GM19395 (cell line): ENCODE measurements around the gene PIK3C2G.
"Not testable (repeated sequence)": the region's sequence is repeated elsewhere in the genome, so short reads cannot be mapped to it uniquely, and the experiment has no call there.

Source experiments
- ATAC-seq: cut with Tn5 transposase; IDR thresholded peaks from one replicate; pipeline ENCODE4 v1.9.1; 2021; ENCODE audit warnings: mild to moderate bottlenecking, moderate library complexity; ENCODE audit not compliant: unreplicated experiment

PIK3C2G gene

GRCh38 chr12:18261273-18261672 lies at the start of gene PIK3C2G:
Gene PIK3C2G, plus strand, starts transcription at chr12:18261518. Its CDS starts 20,564 bp downstream, at chr12:18282082.
- no peak for ATAC-seq

- ATAC-seq, result no peak
These were observed 43.4 kb upstream of the PIK3C2G start for GRCh38 chr12:18217966-18218365.

DNA sequence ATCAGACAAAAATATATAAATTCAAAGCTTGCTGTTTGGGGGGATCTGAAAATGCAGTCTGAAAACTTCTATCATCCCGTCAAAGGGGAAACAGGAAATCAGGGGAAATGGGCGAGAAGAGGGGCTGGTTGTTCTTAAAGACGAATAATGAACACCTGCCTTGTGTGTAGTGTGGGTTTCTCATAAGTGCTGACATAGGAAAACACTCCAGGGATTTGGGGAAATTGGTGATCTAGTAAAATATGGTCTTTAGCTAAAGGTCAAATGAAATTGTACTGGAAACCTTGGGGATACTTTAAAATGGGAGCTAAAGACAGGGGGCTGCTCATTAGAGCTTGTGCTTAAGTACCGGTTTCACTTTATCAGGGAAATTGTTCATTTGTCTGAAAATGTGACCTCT lies 39.6 kb upstream of the PIK3C2G start:
- no peak for ATAC-seq

GRCh38 chr12:18222699-18223098 lies 38.6 kb upstream of the PIK3C2G start:
- ATAC-seq, result no peak

DNA sequence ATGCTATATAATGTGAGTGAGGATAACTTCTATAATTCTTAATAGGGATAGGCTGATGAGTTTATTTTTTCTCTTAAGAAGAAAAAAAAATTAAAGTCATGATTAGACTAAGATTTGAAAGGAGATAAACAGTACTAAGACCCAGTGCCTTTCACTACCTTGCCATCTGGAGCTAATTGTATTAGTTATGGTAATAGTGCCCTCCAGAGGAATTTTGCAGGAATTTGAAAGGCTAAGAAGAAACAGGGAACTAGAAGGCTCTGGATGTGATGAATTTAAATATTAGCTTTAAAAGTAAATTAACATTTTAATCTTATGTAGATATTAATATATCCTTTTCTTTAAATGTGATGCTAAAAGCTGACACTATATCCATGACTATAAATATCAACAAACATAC lies 36.6 kb upstream of the PIK3C2G start:
- no peak for ATAC-seq

- no peak for ATAC-seq
These were observed 21.8 kb upstream of the PIK3C2G start for GRCh38 chr12:18239526-18239925.

GRCh38 chr12:18242380-18243089 lies 18.8 kb upstream of the PIK3C2G start:
- no peak for ATAC-seq

DNA sequence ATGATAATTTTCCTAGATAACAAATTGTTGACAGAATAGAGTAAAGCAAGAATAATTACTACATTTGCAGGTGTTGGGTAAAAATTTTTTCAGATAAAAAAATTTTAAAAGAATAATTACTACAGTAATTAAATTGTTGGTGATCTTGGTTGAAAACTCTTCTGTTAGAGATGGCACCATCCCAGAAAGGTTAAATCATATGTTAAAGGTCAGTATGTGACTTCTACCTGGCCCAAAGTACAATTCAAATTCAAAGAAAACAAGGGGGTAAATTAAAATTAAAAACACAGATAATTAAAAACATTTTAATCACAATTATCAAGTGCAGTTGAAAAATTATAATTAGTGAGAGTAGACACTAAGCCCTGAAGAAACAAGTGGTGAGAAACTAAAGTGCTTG lies 18.1 kb upstream of the PIK3C2G start:
- ATAC-seq, result no peak

DNA sequence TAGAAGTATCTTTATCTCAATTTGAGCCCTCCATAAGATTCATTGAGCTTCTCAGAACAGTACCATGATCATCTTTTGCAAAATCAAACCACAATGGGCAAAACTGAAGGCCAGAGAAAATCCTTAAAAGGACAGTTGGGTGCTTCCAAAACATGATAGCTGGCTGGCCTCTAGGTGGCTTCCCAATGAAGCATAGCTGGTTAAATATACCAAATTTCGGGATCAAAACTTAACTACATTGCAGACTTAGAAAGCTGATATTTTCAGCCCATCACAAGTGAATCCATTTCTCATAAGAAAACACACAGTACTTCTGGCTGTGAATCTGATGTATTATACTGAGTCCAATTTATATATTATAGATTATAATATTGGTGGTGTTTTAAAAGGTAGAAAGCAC lies 15.3 kb upstream of the PIK3C2G start:
- ATAC-seq, result no peak

DNA sequence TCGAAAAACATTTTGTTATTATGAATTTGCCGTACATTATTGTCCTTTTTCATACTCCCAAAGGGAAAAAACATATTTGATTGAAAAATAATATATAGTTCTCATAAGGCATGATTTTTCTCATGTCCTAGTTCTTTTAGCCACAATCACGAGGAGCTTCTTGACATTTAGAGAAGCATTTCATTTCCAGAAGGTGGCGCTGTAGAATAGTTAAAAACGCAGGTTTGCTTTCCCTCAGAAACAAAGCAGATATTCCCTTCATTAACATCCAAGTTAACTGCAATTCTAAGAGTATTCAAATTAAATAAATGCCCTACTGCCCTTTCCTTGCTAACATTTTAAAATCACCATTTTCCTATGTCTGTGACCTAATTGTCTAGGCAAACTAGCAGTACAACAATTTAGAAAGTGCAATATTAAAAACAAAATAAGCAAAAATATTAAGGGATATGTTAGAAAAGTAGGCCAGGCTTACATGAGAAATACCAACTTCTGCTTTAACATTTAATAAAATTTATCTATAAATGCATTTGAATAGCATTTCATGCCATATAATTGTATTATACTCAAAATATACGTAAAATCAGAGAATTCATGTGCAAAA lies 10.9 kb upstream of the PIK3C2G start:
- no peak for ATAC-seq

DNA sequence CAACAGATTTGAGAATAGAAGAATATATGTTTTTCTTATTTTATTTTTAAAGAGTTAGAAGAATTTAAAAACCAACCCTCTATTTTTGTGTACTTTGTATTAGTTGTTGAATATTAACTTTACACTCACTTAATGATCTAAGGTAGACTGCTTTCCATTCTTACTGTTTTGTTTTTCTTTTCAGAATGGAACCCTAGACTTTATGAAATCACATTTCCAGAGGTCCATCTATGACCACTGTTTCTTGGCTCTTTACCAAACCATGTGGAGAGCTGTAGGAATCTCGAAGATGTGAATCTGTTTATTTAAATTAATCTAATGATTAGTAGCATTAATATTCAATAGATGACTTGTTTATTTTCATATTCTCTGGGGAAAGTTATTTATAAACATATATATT lies 7.2 kb upstream of the PIK3C2G start:
- ATAC-seq, result no peak

DNA sequence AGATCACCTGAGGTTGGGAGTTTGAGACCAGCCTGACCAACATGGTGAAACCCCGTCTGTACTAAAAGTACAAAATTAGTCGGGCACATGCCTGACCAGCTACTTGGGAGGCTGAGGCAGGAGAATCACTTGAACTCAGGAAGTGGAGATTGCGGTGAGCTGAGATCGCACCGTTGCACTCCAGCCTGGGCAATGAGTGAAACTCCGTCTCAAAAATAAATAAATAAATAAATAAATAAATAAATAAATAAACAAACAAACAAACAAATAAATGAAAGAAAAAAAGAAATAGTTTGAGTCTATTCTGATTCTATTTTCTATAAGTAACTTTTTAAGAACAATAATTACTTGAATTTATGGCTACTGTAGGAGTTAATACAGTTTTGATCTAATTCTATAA lies 6.3 kb upstream of the PIK3C2G start:
- ATAC-seq, result not testable (repeated sequence)

GRCh38 chr12:18257251-18257650 lies 4.1 kb upstream of the PIK3C2G start:
- ATAC-seq, result no peak

DNA sequence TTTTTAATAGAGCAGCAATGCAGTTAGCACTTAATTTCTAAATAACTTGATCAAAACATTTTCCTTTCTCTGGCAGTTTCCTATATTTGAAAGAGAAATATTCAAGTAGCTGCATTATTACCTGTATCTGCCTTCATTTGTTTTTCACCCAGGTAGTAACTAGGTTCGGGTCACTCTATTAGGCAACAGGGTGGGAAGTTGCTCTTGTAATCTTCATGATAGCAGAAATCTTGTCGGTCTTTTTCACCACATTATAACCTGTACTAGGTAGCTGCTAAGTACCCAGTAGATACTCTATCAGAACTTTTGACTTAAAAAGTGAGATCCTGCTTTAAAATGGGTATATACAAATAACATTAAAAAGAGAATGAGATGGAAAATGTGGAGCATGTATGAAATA lies 2.4 kb upstream of the PIK3C2G start:
- ATAC-seq, result no peak

DNA sequence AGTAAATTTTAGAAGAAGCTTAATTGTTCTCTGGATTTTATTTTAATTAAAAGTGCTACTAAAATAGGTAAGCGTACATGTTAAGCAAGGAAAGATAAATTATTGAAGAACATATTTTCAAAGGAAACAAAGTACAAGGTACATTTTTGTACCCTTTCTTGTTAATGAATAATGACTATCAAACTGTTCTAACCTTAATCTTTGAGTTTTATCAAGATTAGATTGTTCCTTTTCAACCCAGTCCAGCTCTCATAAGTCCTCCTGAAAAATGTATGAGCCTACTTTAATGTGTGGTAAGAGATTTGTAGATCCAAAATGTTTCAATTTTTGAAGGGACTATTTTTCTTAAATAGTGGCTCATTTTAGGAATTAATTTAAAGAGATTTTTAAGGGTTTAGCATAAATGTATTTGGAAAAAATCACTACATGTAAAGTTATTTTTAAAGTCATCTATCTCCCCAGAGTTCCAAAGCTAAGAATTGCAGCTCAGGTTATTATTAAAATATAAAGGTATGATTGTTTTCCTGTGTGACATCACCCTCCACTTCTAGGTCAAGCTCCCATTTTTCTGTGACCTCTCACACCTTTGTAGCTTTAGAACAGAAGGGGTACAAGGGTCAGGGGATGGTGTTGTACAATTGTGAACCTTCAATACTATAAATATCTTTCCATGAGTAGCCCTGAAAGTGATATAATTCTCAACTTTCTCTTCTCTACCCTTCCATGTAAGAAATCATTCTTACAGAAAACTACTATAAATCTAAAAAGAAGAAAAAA lies 1.2 kb upstream of the PIK3C2G start:
- ATAC-seq, result no peak

DNA sequence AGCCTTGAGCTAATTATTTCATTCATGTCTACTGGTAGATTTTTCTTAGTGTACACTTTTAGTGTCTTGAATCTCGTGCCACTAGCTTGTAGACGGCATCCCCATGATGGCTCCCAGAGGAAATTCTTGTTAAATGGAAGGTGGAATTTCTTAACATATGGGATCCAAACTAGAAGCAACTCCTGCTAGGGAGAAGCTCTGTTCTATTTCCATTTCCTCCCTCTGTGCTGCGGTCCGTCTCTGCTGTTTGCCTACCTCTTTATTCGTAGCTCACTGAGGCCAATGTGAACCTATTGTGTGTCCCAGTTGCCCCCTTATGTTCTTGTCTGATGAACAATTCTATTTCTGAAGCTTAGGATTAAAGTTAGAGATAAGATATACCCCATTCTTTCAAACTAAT lies 588 bp downstream of the PIK3C2G start:
- no peak for ATAC-seq

DNA sequence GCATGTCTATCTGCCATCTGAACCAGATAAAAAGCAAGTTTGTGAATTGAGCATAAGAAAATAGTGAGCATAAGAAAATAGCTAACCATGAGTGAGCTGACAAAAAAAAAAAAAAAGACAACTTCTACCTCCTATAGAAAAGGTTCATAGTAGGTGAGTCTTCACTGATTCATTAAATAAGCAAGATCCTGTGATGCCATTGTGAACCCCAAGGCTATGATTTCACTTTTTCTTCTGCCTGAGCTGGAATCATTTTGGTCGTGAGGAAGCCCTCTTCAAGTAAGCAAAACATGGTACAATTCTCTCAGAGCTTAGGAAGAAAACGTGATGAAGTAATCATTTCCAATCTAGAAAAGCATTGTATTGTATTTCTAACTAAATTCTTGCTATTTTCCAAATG lies 1.2 kb downstream of the PIK3C2G start:
- ATAC-seq, result no peak

- ATAC-seq, result no peak
These were observed 3.3 kb downstream of the PIK3C2G start for GRCh38 chr12:18264581-18265075.

GRCh38 chr12:18267427-18268099 lies 6.2 kb downstream of the PIK3C2G start:
- no peak for ATAC-seq

DNA sequence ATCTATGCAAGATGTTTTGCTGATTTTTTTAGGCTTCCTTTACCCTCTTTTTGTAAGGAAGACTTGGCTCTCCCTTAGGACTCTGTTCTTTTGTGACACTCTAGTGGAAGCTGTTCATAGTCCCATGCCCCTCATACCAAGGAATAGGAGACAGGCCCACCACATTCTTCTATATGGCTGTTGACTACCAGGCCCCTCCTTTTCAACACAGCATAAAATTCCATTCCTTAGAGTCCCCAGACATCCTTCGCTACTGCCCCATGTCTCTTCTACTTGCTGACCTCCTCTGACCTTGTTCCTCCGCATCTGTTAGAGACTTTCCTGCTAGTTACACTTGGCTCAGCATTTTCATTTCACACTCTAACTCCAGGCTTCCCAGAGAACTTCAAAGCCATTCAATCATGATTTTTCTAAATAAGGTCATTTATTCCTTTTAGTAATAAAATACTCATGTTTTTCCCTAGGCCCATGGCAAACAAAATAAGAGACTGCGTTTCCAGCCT lies 9.7 kb downstream of the PIK3C2G start:
- no peak for ATAC-seq

- ATAC-seq, result no peak
These were observed 14.7 kb downstream of the PIK3C2G start for GRCh38 chr12:18275981-18276380.
